SK-N-SH (cell line): ENCODE results near the gene EXOC2. TPM values are rescaled to one million over a fixed set of nuclear protein-coding genes. Genes with fewer than 3 reads are reported as not detected.
A peak's percentile ranks its signal among the peaks of the same experiment; 100 is the strongest.

Experiments used
- CTCF ChIA-PET: fragments of 300-600, 350-600 bp; formaldehyde crosslinking; extraction: SDS; loops from one replicate; lab custom pipeline; 2021; lab: Yijun Ruan, JAX
- POLR2A ChIA-PET: fragments of 350-600 bp; sonication (Branson Sonifier 250); formaldehyde crosslinking; extraction: SDS; loops from one replicate; lab custom pipeline; 2020; ENCODE audit warnings: antibody characterized with exemption, inconsistent platforms; lab: Yijun Ruan, JAX
- DNase-seq: peaks from one replicate; pipeline ENCODE4 v3.0.0; 2012
- H2AFZ ChIP-seq: fragments of 200-600 bp; sonication (generic); 2 replicates; pipeline ENCODE4 v1.8.1; 2016; ENCODE audit warnings: antibody characterized with exemption, mild to moderate bottlenecking, low read depth
- H3F3A ChIP-seq: fragments of 200-600 bp; sonication (generic); replicated peaks from 2 replicates; pipeline ENCODE3; 2016; ENCODE audit warnings: antibody characterized with exemption, mild to moderate bottlenecking; ENCODE audit not compliant: insufficient read depth
- H3K27ac ChIP-seq, 2 experiments: fragments of 200-500 bp in 1 of 2; fragments of 200-600 bp in 1 of 2; sonication (Bioruptor generic) in 1 of 2; sonication (generic), shearing (Covaris generic) in 1 of 2; 2 replicates each; pipeline versions ENCODE4 v1.5.1 to v1.6.1; 2014 to 2016; ENCODE audit warnings: low read depth in 2 of 2, inconsistent platforms in 1 of 2, low read length in 1 of 2, mild to moderate bottlenecking in 1 of 2, mixed read lengths in 1 of 2
- H3K27me3 ChIP-seq: fragments of 200-600 bp; sonication (generic), shearing (Covaris generic); 2 replicates; pipeline ENCODE4 v1.6.1; 2016; ENCODE audit warnings: mixed run types; ENCODE audit not compliant: insufficient read depth
- H3K36me3 ChIP-seq, 2 experiments: fragments of 200-500 bp in 1 of 2; fragments of 200-600 bp in 1 of 2; sonication (Bioruptor generic) in 1 of 2; sonication (generic) in 1 of 2; replicated peaks in 1 of 2; 2 replicates each; pipeline versions ENCODE3 to v1.5.1; 2014 to 2016; ENCODE audit warnings: low read length in 1 of 2, mild to moderate bottlenecking in 1 of 2; ENCODE audit not compliant: insufficient read depth in 2 of 2, control insufficient read depth in 1 of 2
- H3K4me1 ChIP-seq, 2 experiments: fragments of 200-500 bp in 1 of 2; fragments of 200-600 bp in 1 of 2; sonication (Bioruptor generic) in 1 of 2; sonication (generic), shearing (Covaris generic) in 1 of 2; 2 replicates each; pipeline versions ENCODE4 v1.5.1 to v1.6.1; 2014 to 2016; ENCODE audit warnings: low read depth in 1 of 2, low read length in 1 of 2, mixed run types in 1 of 2; ENCODE audit not compliant: insufficient read depth in 2 of 2, control insufficient read depth in 1 of 2
- H3K4me2 ChIP-seq: fragments of 200-600 bp; sonication (generic), shearing (Covaris generic); 2 replicates; pipeline ENCODE4 v1.6.1; 2017; ENCODE audit warnings: mixed run types
- H3K4me3 ChIP-seq, 2 experiments: fragments of 200-500 bp in 1 of 2; fragments of 200-600 bp in 1 of 2; sonication (Bioruptor generic) in 1 of 2; sonication (generic), shearing (Covaris generic) in 1 of 2; 2 replicates each; pipeline versions ENCODE4 v1.5.1 to v1.8.1; 2014 to 2016; ENCODE audit warnings: low read depth in 2 of 2, inconsistent platforms in 1 of 2, low read length in 1 of 2, mild to moderate bottlenecking in 1 of 2, mixed read lengths in 1 of 2, moderate library complexity in 1 of 2
- H3K79me2 ChIP-seq: fragments of 200-600 bp; sonication (generic); 2 replicates; pipeline ENCODE4 v1.8.1; 2017; ENCODE audit warnings: mild to moderate bottlenecking; ENCODE audit not compliant: insufficient read depth
- H3K9ac ChIP-seq: fragments of 200-600 bp; sonication (generic); 2 replicates; pipeline ENCODE4 v1.6.1; 2017; ENCODE audit warnings: mixed run types
- H3K9me2 ChIP-seq: fragments of 200-600 bp; sonication (generic); 2 replicates; pipeline ENCODE4 v1.6.1; 2017; ENCODE audit warnings: mixed run types
- H3K9me3 ChIP-seq: fragments of 200-600 bp; sonication (generic); 2 replicates; pipeline ENCODE4 v1.6.1; 2017; ENCODE audit warnings: mixed run types, mild to moderate bottlenecking, moderate library complexity
- H4K20me1 ChIP-seq: fragments of 200-600 bp; sonication (generic); 2 replicates; pipeline ENCODE4 v1.6.1; 2017; ENCODE audit warnings: mild to moderate bottlenecking, mixed run types; ENCODE audit not compliant: insufficient read depth
- CHD2 ChIP-seq: fragments of 150-350 bp; IDR thresholded peaks from 2 replicates; pipeline ENCODE4 v1.6.1; 2018; ENCODE audit warnings: low read length; ENCODE audit not compliant: partially characterized antibody
- EP300 ChIP-seq, 2 experiments: IDR thresholded peaks; 2 replicates each; pipeline versions ENCODE4 v1.4.0 to v1.6.1; 2012; ENCODE audit warnings: borderline replicate concordance in 1 of 2, low read depth in 1 of 2, low read length in 1 of 2
- EZH2phosphoT487 ChIP-seq: fragments of 200-600 bp; sonication (generic); IDR thresholded peaks from 2 replicates; pipeline ENCODE4 v1.6.1; 2017; ENCODE audit warnings: low read depth, mixed run types, mild to moderate bottlenecking, antibody characterized with exemption, moderate library complexity, borderline replicate concordance
- FOSL2 ChIP-seq: IDR thresholded peaks from 2 replicates; pipeline ENCODE4 v1.4.0; 2012; ENCODE audit warnings: low read depth, mild to moderate bottlenecking, moderate library complexity, borderline replicate concordance
- FOXJ3 ChIP-seq: sonication (generic); formaldehyde crosslinking; IDR thresholded peaks from 2 replicates; pipeline ENCODE4 v1.5.1; 2020; ENCODE audit warnings: mild to moderate bottlenecking, missing genetic modification reagents
- GATA2 ChIP-seq: sonication (generic); formaldehyde crosslinking; IDR thresholded peaks from 2 replicates; pipeline ENCODE4 v1.5.0; 2020; ENCODE audit warnings: mild to moderate bottlenecking, missing genetic modification reagents
- IRF3 ChIP-seq: fragments of 150-350 bp; IDR thresholded peaks from 2 replicates; pipeline ENCODE4 v1.6.1; 2016; ENCODE audit warnings: mild to moderate bottlenecking, low read depth, low read length
- JUND ChIP-seq: IDR thresholded peaks from 2 replicates; pipeline ENCODE4 v1.4.0; 2012
- MEF2A ChIP-seq: IDR thresholded peaks from 2 replicates; pipeline ENCODE4 v1.4.0; 2012; ENCODE audit warnings: low read depth, borderline replicate concordance
- MXI1 ChIP-seq: IDR thresholded peaks from 2 replicates; pipeline ENCODE4 v1.6.1; 2012; ENCODE audit warnings: mild to moderate bottlenecking, low read depth, low read length, improper control_type of control experiment
- NFIC ChIP-seq: IDR thresholded peaks from 2 replicates; pipeline ENCODE4 v1.4.0; 2012; ENCODE audit warnings: borderline replicate concordance
- NRF1 ChIP-seq: IDR thresholded peaks from 2 replicates; pipeline ENCODE4 v1.6.1; 2012; ENCODE audit warnings: low read depth, mild to moderate bottlenecking, low read length
- RAD21 ChIP-seq: IDR thresholded peaks from 2 replicates; pipeline ENCODE4 v1.6.1; 2012; ENCODE audit warnings: mild to moderate bottlenecking, low read length
- RCOR1 ChIP-seq: fragments of 150-350 bp; IDR thresholded peaks from 2 replicates; pipeline ENCODE4 v1.6.1; 2017; ENCODE audit warnings: antibody characterized with exemption, low read length
- RFX5 ChIP-seq: IDR thresholded peaks from 2 replicates; pipeline ENCODE4 v1.6.1; 2012; ENCODE audit warnings: mild to moderate bottlenecking, improper control_type of control experiment, low read length
- RXRA ChIP-seq: IDR thresholded peaks from 2 replicates; pipeline ENCODE4 v1.4.0; 2012; ENCODE audit warnings: low read depth, mild to moderate bottlenecking, borderline replicate concordance
- TCF12 ChIP-seq: IDR thresholded peaks from 2 replicates; pipeline ENCODE4 v1.4.0; 2012
- TEAD4 ChIP-seq: IDR thresholded peaks from 2 replicates; pipeline ENCODE4 v1.4.0; 2012; ENCODE audit warnings: mild to moderate bottlenecking, borderline replicate concordance; ENCODE audit not compliant: insufficient read depth
- WGBS: methylation state at CpG from one replicate; pipeline ENCODE4 v1.1.6; 2017; ENCODE audit warnings: low lambda C conversion rate; 5-methylcytosine and 5-hydroxymethylcytosine counted together
- polyA plus RNA-seq, 3 experiments: library from polyadenylated mRNA; depleted of rRNA; stranded (reverse); fragments of >200 nt; gene quantifications; 2 replicates each; pipeline ENCODE4 v1.2.3, GENCODE V29; 2012
- TF ChIP-seq, protein P1 (sequence below): IDR thresholded peaks from 2 replicates; pipeline ENCODE4 v1.4.0; 2012; ENCODE audit warnings: low read depth
- TF ChIP-seq, protein P2 (sequence below): IDR thresholded peaks from 2 replicates; pipeline ENCODE4 v1.4.0; 2012; ENCODE audit warnings: low read depth, borderline replicate concordance
- TF ChIP-seq, protein P3 (sequence below): IDR thresholded peaks from 2 replicates; pipeline ENCODE4 v1.4.0; 2012; ENCODE audit warnings: low read depth, borderline replicate concordance

EXOC2 gene
- polyA plus RNA-seq, 1 of the 3 experiments (the other 2 are of a cell fraction): 10.6 TPM

GRCh38 chr6:659716-660581 lies 33.0 kb downstream of the EXOC2 start:
- TF ChIP-seq RAD21 (no peak), TEAD4 (no peak), TCF12 (no peak), GATA2 (CRISPR knock-in tag) (no peak), MXI1 (no peak), RFX5 (no peak), RXRA (no peak), JUND (no peak), EZH2phosphoT487 (no peak), FOSL2 (no peak), EP300 (IDR thresholded peaks at IDR 0.05; ENCODE audit: borderline replicate concordance in 1 of 2, low read depth in 1 of 2, low read length in 1 of 2) (no peak), RCOR1 (no peak), CHD2 (no peak)
- TF ChIP-seq, protein P1, sequence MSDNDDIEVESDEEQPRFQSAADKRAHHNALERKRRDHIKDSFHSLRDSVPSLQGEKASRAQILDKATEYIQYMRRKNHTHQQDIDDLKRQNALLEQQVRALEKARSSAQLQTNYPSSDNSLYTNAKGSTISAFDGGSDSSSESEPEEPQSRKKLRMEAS: no peak
- TF ChIP-seq, protein P2, sequence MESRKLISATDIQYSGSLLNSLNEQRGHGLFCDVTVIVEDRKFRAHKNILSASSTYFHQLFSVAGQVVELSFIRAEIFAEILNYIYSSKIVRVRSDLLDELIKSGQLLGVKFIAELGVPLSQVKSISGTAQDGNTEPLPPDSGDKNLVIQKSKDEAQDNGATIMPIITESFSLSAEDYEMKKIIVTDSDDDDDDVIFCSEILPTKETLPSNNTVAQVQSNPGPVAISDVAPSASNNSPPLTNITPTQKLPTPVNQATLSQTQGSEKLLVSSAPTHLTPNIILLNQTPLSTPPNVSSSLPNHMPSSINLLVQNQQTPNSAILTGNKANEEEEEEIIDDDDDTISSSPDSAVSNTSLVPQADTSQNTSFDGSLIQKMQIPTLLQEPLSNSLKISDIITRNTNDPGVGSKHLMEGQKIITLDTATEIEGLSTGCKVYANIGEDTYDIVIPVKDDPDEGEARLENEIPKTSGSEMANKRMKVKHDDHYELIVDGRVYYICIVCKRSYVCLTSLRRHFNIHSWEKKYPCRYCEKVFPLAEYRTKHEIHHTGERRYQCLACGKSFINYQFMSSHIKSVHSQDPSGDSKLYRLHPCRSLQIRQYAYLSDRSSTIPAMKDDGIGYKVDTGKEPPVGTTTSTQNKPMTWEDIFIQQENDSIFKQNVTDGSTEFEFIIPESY: no peak
- Histone ChIP-seq H3K27ac (no peak overlapping the region), H3K4me1 (peaks cover 3 to 4% of the 10 kb centered on the region in 2 experiments; a peak in 2 of 4 replicates), H3K9ac (no peak overlapping the region), H3K9me3 (no peaks in the 10 kb centered on the region), H3K9me2 (no peaks in the 10 kb centered on the region), H4K20me1 (peaks cover 6% of the 10 kb centered on the region; the same call in 1 of the 2 replicates), H2AFZ (no peak overlapping the region), H3K4me3 (no peak overlapping the region), H3K79me2 (peaks cover 50% of the 10 kb centered on the region), H3K4me2 (no peak overlapping the region), H3K36me3 (no peaks in the 10 kb centered on the region), H3K27me3 (no peaks in the 10 kb centered on the region), H3F3A (no peaks in the 10 kb centered on the region)
- WGBS: 95% methylated on average over 7 of the region's 13 CpGs
- POLR2A ChIA-PET: no interaction called here
- no peak for DNase-seq
- CTCF ChIA-PET: interaction anchor here (0.6 to 2.2 kb wide), 2 partner anchors 62 to 117 kb away, joined by 3 to 8 read pairs; no protein-coding TSS in a partner anchor

DNA sequence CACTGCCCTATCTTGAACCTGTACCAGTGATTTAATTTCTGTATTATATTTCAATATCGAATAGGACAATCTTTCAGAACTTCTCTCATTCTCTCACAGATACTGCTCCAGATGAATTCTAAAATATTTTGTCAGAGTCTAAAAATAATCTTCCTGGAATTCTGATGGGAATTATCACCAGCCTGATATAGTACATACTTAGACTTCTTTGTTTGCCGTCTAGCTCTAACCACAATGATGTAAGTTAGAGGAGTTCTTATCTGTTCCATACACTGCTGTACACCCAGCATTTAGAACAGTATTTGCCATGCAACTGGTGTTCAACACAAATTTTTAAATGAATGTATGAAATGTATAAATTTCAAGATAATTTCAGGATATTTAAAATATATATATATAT lies 34.7 kb downstream of the EXOC2 start:
- peaks cover 40% of the 10 kb centered on the region for H3K79me2 ChIP-seq
- WGBS: 40% methylated on average over 2 of the region's 2 CpGs
- H2AFZ ChIP-seq: no peak overlapping the region
- no peak; the same call in 1 of the 2 replicates for TF ChIP-seq MEF2A
- no peak for TF ChIP-seq IRF3
- TF ChIP-seq JUND: no peak
- TF ChIP-seq TCF12: no peak
- no peak for TF ChIP-seq NFIC
- no peak for TF ChIP-seq FOSL2
- TF ChIP-seq, protein P3, sequence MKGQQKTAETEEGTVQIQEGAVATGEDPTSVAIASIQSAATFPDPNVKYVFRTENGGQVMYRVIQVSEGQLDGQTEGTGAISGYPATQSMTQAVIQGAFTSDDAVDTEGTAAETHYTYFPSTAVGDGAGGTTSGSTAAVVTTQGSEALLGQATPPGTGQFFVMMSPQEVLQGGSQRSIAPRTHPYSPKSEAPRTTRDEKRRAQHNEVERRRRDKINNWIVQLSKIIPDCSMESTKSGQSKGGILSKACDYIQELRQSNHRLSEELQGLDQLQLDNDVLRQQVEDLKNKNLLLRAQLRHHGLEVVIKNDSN: no peak
- TF ChIP-seq EZH2phosphoT487: no peak
- no peak for TF ChIP-seq FOXJ3 (CRISPR knock-in tag)
- no peak for TF ChIP-seq NRF1
- no peak for TF ChIP-seq MXI1

More for the DNA sequence above, 34.7 kb downstream of the EXOC2 start:
- Histone ChIP-seq H3K4me1 (peaks cover 3 to 4% of the 10 kb centered on the region in 2 experiments; a peak in 2 of 4 replicates), H3K27ac (peak overlapping the region in 1 of 2 experiments; percentile 41; a peak in 2 of 4 replicates), H3K36me3 (no peaks in the 10 kb centered on the region), H3K27me3 (no peaks in the 10 kb centered on the region), H3K9ac (no peak overlapping the region), H3K4me2 (no peak overlapping the region), H3F3A (no peaks in the 10 kb centered on the region), H3K9me2 (no peaks in the 10 kb centered on the region), H3K9me3 (no peaks in the 10 kb centered on the region), H3K4me3 (no peak overlapping the region), H4K20me1 (peaks cover 6% of the 10 kb centered on the region; the same call in 1 of the 2 replicates)
- DNase-seq: no peak
- ChIA-PET CTCF (interaction anchor here (0.6 kb wide), 1 partner anchor 80 kb away, joined by 3 read pairs; no protein-coding TSS in a partner anchor), POLR2A (no interaction called here)
